ENCODE results near the gene ITGAL.

Gene ITGAL

GRCh38 chr16:30488764-30489605, 16.4 kb downstream of the ITGAL start:
- no peak for DNase-seq
- H3K4me1 ChIP-seq (ENCODE audit: low read length) = no peaks in the 10 kb centered on the region
- no peaks in the 10 kb centered on the region for H4K20me1 ChIP-seq (ENCODE audit: insufficient read depth, low read length)
- no peak overlapping the region for H3K27ac ChIP-seq (ENCODE audit: low read length)
- H3K4me3 ChIP-seq (ENCODE audit: low read length) = no peak overlapping the region
- TF ChIP-seq EZH2phosphoT487 (IDR thresholded peaks at IDR 0.05; ENCODE audit: low read length) (no peak), EZH2 (optimal IDR thresholded peaks at IDR 0.05; ENCODE audit: low read depth, low read length) (no peak)
- TF ChIP-seq, protein P1, sequence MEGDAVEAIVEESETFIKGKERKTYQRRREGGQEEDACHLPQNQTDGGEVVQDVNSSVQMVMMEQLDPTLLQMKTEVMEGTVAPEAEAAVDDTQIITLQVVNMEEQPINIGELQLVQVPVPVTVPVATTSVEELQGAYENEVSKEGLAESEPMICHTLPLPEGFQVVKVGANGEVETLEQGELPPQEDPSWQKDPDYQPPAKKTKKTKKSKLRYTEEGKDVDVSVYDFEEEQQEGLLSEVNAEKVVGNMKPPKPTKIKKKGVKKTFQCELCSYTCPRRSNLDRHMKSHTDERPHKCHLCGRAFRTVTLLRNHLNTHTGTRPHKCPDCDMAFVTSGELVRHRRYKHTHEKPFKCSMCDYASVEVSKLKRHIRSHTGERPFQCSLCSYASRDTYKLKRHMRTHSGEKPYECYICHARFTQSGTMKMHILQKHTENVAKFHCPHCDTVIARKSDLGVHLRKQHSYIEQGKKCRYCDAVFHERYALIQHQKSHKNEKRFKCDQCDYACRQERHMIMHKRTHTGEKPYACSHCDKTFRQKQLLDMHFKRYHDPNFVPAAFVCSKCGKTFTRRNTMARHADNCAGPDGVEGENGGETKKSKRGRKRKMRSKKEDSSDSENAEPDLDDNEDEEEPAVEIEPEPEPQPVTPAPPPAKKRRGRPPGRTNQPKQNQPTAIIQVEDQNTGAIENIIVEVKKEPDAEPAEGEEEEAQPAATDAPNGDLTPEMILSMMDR (IDR thresholded peaks at IDR 0.05; ENCODE audit: low read length) = no peak
- H3K27me3 ChIP-seq (replicated peaks; ENCODE audit: insufficient read depth, low read length) = no peaks in the 10 kb centered on the region
- no peaks in the 10 kb centered on the region for H3F3A ChIP-seq (ENCODE audit: insufficient read depth, low read length)
- H3K9me2 ChIP-seq (replicated peaks; ENCODE audit: insufficient read depth, low read length) = no peaks in the 10 kb centered on the region
- no peaks in the 10 kb centered on the region for H3K79me2 ChIP-seq (ENCODE audit: low read length)
- no peaks in the 10 kb centered on the region for H3K9me3 ChIP-seq (replicated peaks; ENCODE audit: insufficient read depth, low read length)
- H2AFZ ChIP-seq (ENCODE audit: low read length) = no peak overlapping the region
- no peak overlapping the region for H3K9ac ChIP-seq (ENCODE audit: low read length)
- no peak overlapping the region for H3K4me2 ChIP-seq (ENCODE audit: low read depth, low read length)
- H3K36me3 ChIP-seq (replicated peaks; ENCODE audit: insufficient read depth, low read length) = peaks cover 5% of the 10 kb centered on the region; the same call in 1 of the 2 replicates

DNA sequence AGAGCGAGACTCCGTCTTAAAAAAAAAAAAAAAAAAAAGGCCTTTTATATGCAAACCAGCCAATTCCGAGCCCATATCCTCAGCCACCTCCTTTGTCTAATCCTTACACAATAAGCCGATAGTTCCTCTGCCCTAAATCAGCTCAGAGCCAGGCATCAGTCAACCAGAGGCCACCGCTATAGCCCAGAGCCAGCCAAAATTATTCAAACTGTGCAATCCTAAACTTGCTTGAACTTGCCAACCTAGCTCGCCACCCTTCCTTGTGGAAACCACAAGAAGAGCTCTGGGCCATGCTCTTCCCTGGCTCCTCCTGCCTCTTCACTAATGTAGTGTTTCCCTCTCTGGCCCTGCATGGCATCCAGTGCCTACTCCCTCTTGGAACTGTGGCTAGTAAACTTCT, 17.7 kb downstream of the ITGAL start:
- no peak for DNase-seq
- no peaks in the 10 kb centered on the region for H3K27me3 ChIP-seq (replicated peaks; ENCODE audit: insufficient read depth, low read length)
- H3K79me2 ChIP-seq (ENCODE audit: low read length) = no peaks in the 10 kb centered on the region
- H3K4me1 ChIP-seq (ENCODE audit: low read length) = no peaks in the 10 kb centered on the region
- no peaks in the 10 kb centered on the region for H3F3A ChIP-seq (ENCODE audit: insufficient read depth, low read length)
- no peak overlapping the region for H2AFZ ChIP-seq (ENCODE audit: low read length)
- H3K36me3 ChIP-seq (replicated peaks; ENCODE audit: insufficient read depth, low read length) = peaks cover 5% of the 10 kb centered on the region; the same call in 1 of the 2 replicates
- TF ChIP-seq EZH2 (optimal IDR thresholded peaks at IDR 0.05; ENCODE audit: low read depth, low read length) = no peak
- TF ChIP-seq, protein P1 (IDR thresholded peaks at IDR 0.05; ENCODE audit: low read length) = no peak
- no peak for TF ChIP-seq EZH2phosphoT487 (IDR thresholded peaks at IDR 0.05; ENCODE audit: low read length)
- H3K9ac ChIP-seq (ENCODE audit: low read length) = no peak overlapping the region
- no peaks in the 10 kb centered on the region for H4K20me1 ChIP-seq (ENCODE audit: insufficient read depth, low read length)
- no peak overlapping the region for H3K27ac ChIP-seq (ENCODE audit: low read length)
- H3K4me3 ChIP-seq (ENCODE audit: low read length) = no peak overlapping the region
- H3K9me2 ChIP-seq (replicated peaks; ENCODE audit: insufficient read depth, low read length) = no peaks in the 10 kb centered on the region
- no peak overlapping the region for H3K4me2 ChIP-seq (ENCODE audit: low read depth, low read length)
- H3K9me3 ChIP-seq (replicated peaks; ENCODE audit: insufficient read depth, low read length) = no peaks in the 10 kb centered on the region

DNA sequence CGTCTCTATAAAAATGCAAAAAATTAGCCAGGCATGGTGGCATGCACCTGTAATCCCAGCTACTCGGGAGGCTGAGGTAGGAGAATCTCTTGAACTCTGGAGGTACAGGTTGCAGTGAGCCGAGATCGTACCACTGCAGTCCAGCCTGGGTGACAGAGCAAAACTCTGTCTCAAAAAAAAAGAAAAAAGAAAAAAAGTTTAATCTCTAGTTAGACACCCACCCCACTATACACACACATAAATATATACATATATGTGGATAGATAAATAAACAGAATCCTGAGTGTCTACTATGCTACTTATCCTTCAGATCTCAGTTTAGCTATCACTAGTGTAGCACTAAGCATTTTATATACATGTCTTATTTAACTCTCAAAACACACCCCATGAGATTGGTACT, 18.7 kb downstream of the ITGAL start:
- no peaks in the 10 kb centered on the region for H3F3A ChIP-seq (ENCODE audit: insufficient read depth, low read length)
- no peaks in the 10 kb centered on the region for H3K9me3 ChIP-seq (replicated peaks; ENCODE audit: insufficient read depth, low read length)
- H3K27me3 ChIP-seq (replicated peaks; ENCODE audit: insufficient read depth, low read length) = no peaks in the 10 kb centered on the region
- H3K79me2 ChIP-seq (ENCODE audit: low read length) = no peaks in the 10 kb centered on the region
- no peaks in the 10 kb centered on the region for H4K20me1 ChIP-seq (ENCODE audit: insufficient read depth, low read length)
- H3K4me3 ChIP-seq (ENCODE audit: low read length) = no peak overlapping the region
- no peaks in the 10 kb centered on the region for H3K4me1 ChIP-seq (ENCODE audit: low read length)
- H3K36me3 ChIP-seq (replicated peaks; ENCODE audit: insufficient read depth, low read length) = peaks cover 5% of the 10 kb centered on the region; the same call in 1 of the 2 replicates
- no peak overlapping the region for H3K4me2 ChIP-seq (ENCODE audit: low read depth, low read length)
- H3K9me2 ChIP-seq (replicated peaks; ENCODE audit: insufficient read depth, low read length) = no peaks in the 10 kb centered on the region
- no peak overlapping the region for H3K9ac ChIP-seq (ENCODE audit: low read length)
- H3K27ac ChIP-seq (ENCODE audit: low read length) = no peak overlapping the region
- TF ChIP-seq EZH2 (optimal IDR thresholded peaks at IDR 0.05; ENCODE audit: low read depth, low read length) = no peak
- TF ChIP-seq EZH2phosphoT487 (IDR thresholded peaks at IDR 0.05; ENCODE audit: low read length) = no peak
- TF ChIP-seq, protein P1 (IDR thresholded peaks at IDR 0.05; ENCODE audit: low read length) = no peak
- no peak overlapping the region for H2AFZ ChIP-seq (ENCODE audit: low read length)
- DNase-seq = no peak

Data from MM.1S (cell line).